ENCODE data around the gene NATD1.
"Not testable (repeated sequence)": the region's sequence is repeated elsewhere in the genome, so short reads cannot be mapped to it uniquely, and the experiment has no call there.

Gene NATD1

GRCh38 chr17:21243516-21244303, 9.5 kb downstream of the NATD1 start:
- DNase-seq: no peak

- DNase-seq: no peak
These were observed 10.3 kb downstream of the NATD1 start for GRCh38 chr17:21242780-21243515.

- DNase-seq: no peak
These were observed 11.0 kb downstream of the NATD1 start for GRCh38 chr17:21242026-21242697.

GRCh38 chr17:21241564-21241963, 11.6 kb downstream of the NATD1 start:
- no peak for DNase-seq

- no peak for DNase-seq
These were observed 12.7 kb downstream of the NATD1 start for GRCh38 chr17:21240369-21241055.

GRCh38 chr17:21239680-21240368, 13.4 kb downstream of the NATD1 start:
- no peak for DNase-seq

- DNase-seq: no peak
These were observed 17.3 kb downstream of the NATD1 start for GRCh38 chr17:21235921-21236320.

- DNase-seq: no peak
These were observed 19.4 kb downstream of the NATD1 start for GRCh38 chr17:21233581-21234347.

GRCh38 chr17:21232033-21232749, 21.0 kb downstream of the NATD1 start:
- DNase-seq: no peak

GRCh38 chr17:21231533-21231932, 21.7 kb downstream of the NATD1 start:
- no peak for DNase-seq

GRCh38 chr17:21228845-21229244, 24.4 kb downstream of the NATD1 start:
- DNase-seq: no peak

- DNase-seq: no peak
These were observed 25.1 kb downstream of the NATD1 start for GRCh38 chr17:21228111-21228510.

- not testable (repeated sequence) for DNase-seq
These were observed 25.9 kb downstream of the NATD1 start for GRCh38 chr17:21227277-21227676.

- DNase-seq: no peak
These were observed 30.1 kb downstream of the NATD1 start for GRCh38 chr17:21223086-21223485.

GRCh38 chr17:21218831-21219380, 34.3 kb downstream of the NATD1 start:
- DNase-seq: no peak

- no peak for DNase-seq
These were observed 35.1 kb downstream of the NATD1 start for GRCh38 chr17:21218101-21218500.

- no peak for DNase-seq
These were observed 35.9 kb downstream of the NATD1 start for GRCh38 chr17:21217346-21217745.

GRCh38 chr17:21215935-21216334, 37.3 kb downstream of the NATD1 start:
- no peak for DNase-seq

GRCh38 chr17:21214777-21215541, 38.3 kb downstream of the NATD1 start:
- no peak for DNase-seq
